GF-D8 (cell line): ENCODE measurements around the gene CEP126.

Experiments
- DNase-seq: peaks from one replicate; lab custom pipeline; 2025; lab: John Stamatoyannopoulos, UW

Gene CEP126

GRCh38 chr11:102014756-102015155 lies 99.9 kb downstream of the CEP126 start:
- no peak for DNase-seq

- no peak for DNase-seq
These were observed 102.2 kb downstream of the CEP126 start for GRCh38 chr11:102017026-102017425.

- DNase-seq, result no peak
These were observed 111.4 kb downstream of the CEP126 start for GRCh38 chr11:102026217-102026616.

GRCh38 chr11:102026959-102027358 lies 112.1 kb downstream of the CEP126 start:
- DNase-seq, result no peak

- no peak for DNase-seq
These were observed 121.9 kb downstream of the CEP126 start for GRCh38 chr11:102036757-102037156.

GRCh38 chr11:102046841-102047240 lies 132.0 kb downstream of the CEP126 start:
- DNase-seq, result no peak

- DNase-seq, result no peak
These were observed 132.6 kb downstream of the CEP126 start, which contains the start of gene CFAP300 for GRCh38 chr11:102047305-102047924. Gene CFAP300, plus strand, starts transcription at chr11:102047437. Its CDS starts 34 bp downstream, at chr11:102047471.
